ENCODE results near the gene GJC2.

Gene GJC2

GRCh38 chr1:228194921-228195812 is 45.4 kb downstream of the GJC2 start:
- no peak for DNase-seq

- no peak for DNase-seq
Observed at GRCh38 chr1:228197555-228198147, 47.9 kb downstream of the GJC2 start.

- no peak for DNase-seq
Observed at GRCh38 chr1:228198977-228199590, 49.4 kb downstream of the GJC2 start.

- no peak for DNase-seq
Observed at GRCh38 chr1:228204958-228205357, 55.2 kb downstream of the GJC2 start.

- peak; percentile 67 for DNase-seq
Observed at GRCh38 chr1:228205526-228206436, 56.1 kb downstream of the GJC2 start.

- DNase-seq: peak; percentile 33
Observed at GRCh38 chr1:228206582-228207351, 57.0 kb downstream of the GJC2 start.

GRCh38 chr1:228207381-228207810 is 57.7 kb downstream of the GJC2 start:
- no peak for DNase-seq

GRCh38 chr1:228207851-228208821 is 58.4 kb downstream of the GJC2 start, which contains the start of gene OBSCN:
Gene OBSCN (plus strand): TSS chr1:228208044. CDS start chr1:228211784, 3,740 bp downstream.
- peak; percentile 46 for DNase-seq

- no peak for DNase-seq
Observed at GRCh38 chr1:228208831-228209551, 59.3 kb downstream of the GJC2 start.
